OCI-LY3 (cell line): ENCODE measurements around the gene RIPK4.

Experiments used
- CTCF ChIP-seq: fragments of 200-600, 300-600 bp; sonication (generic); IDR thresholded peaks from 2 replicates; pipeline ENCODE4 v1.5.1; 2014; ENCODE audit warnings: antibody characterized with exemption, low read length, low read depth
- EZH2phosphoT487 ChIP-seq: fragments of 200-600 bp; shearing (Covaris generic); IDR thresholded peaks from 2 replicates; pipeline ENCODE4 v1.6.1; 2018; ENCODE audit warnings: antibody characterized with exemption, mixed run types, low read depth

GRCh38 chr21:41720250-41720649 lies 46.6 kb downstream of the RIPK4 start:
- TF ChIP-seq CTCF (no peak), EZH2phosphoT487 (no peak)
